ENCODE data around the gene OBSL1.

OBSL1 gene

DNA sequence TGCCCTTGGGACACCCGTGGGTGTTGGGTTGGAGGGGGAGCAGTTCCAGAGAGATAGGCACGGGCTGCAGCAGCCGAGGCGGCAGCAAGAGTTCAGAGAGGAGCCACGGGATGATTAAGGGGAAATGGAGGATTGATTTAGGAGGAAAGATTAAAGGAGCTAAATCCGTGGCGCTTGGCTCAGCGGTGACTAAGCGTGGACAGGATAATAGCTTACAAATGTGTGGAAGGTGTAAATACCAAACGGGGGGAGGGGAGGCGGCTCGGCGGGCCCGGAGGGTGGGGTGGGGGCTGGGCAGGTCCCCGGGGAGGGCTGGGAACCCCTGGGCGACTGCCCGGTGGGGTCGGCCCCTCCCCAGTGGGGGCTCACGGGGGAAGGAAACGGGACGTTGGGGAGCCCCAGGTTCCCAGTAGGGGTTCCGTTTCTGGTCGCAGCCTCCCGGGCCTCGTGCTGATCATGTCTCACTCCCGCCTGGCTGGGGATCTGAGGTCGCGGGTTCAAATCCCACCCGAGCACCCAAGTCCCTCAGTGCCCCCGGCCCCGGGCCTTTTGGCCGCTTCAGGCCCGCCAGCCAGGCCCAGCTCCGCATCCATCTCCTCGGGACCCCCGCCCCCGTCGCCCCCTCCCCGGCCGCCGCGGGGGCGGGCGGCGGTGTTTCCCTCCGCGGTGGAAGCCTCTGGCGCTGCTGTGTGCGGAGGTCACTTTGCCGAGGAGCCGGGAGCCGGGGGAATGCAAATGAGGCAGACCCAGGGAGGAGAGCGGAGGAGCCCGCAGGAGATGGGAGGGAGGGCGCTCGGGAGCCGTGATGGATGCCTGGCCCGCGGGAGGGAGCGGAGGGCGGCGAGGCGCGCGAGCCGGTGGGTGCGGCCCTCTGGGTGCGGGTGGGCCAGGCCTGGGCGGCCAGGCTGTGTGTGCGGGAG, 49.0 kb downstream of the OBSL1 start:
- in situ Hi-C loops (cut with MboI; ENCODE audit: low sequenced_read_pairs, unreplicated experiment): no loop called here
- TF ChIP-seq, protein P1, sequence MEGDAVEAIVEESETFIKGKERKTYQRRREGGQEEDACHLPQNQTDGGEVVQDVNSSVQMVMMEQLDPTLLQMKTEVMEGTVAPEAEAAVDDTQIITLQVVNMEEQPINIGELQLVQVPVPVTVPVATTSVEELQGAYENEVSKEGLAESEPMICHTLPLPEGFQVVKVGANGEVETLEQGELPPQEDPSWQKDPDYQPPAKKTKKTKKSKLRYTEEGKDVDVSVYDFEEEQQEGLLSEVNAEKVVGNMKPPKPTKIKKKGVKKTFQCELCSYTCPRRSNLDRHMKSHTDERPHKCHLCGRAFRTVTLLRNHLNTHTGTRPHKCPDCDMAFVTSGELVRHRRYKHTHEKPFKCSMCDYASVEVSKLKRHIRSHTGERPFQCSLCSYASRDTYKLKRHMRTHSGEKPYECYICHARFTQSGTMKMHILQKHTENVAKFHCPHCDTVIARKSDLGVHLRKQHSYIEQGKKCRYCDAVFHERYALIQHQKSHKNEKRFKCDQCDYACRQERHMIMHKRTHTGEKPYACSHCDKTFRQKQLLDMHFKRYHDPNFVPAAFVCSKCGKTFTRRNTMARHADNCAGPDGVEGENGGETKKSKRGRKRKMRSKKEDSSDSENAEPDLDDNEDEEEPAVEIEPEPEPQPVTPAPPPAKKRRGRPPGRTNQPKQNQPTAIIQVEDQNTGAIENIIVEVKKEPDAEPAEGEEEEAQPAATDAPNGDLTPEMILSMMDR (IDR thresholded peaks at IDR 0.05; ENCODE audit: borderline replicate concordance, control extremely low read depth, extremely low read depth, insufficient read depth, missing control alignments): no peak
- no peak for DNase-seq (ENCODE audit: low spot score)

GRCh38 chr2:219521066-219521880, 50.1 kb downstream of the OBSL1 start:
- TF ChIP-seq, protein P1 (IDR thresholded peaks at IDR 0.05; ENCODE audit: borderline replicate concordance, control extremely low read depth, extremely low read depth, insufficient read depth, missing control alignments): no peak
- no peak for DNase-seq (ENCODE audit: low spot score)
- in situ Hi-C loops (cut with MboI; ENCODE audit: low sequenced_read_pairs, unreplicated experiment): no loop called here

DNA sequence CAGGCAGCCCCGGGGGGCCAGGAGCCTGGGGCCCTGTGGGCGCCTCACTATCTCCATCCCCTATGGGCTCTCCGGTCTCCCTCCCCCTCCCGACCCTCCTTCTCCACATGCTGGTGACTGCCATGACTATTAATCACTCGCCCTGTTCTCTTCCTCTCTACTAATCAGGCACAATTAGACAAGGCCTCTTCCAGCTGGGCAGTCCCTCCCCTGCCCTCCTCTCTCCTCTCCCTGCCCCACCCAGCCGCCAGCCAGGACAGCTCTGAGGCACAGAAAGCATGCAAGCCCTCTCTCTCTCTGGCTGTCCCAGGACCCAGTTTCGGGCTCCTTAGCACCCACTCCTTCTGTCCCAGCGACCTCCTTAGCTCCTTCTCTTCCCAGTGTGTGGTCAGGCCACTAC, 51.3 kb downstream of the OBSL1 start:
- no peak for DNase-seq (ENCODE audit: low spot score)
- in situ Hi-C loops (cut with MboI; ENCODE audit: low sequenced_read_pairs, unreplicated experiment): no loop called here
- TF ChIP-seq, protein P1 (IDR thresholded peaks at IDR 0.05; ENCODE audit: borderline replicate concordance, control extremely low read depth, extremely low read depth, insufficient read depth, missing control alignments): no peak

- DNase-seq (ENCODE audit: low spot score): no peak
- in situ Hi-C loops (cut with MboI; ENCODE audit: low sequenced_read_pairs, unreplicated experiment): no loop called here
- TF ChIP-seq, protein P1 (IDR thresholded peaks at IDR 0.05; ENCODE audit: borderline replicate concordance, control extremely low read depth, extremely low read depth, insufficient read depth, missing control alignments): no peak
Measured at GRCh38 chr2:219519526-219519916, 51.8 kb downstream of the OBSL1 start.

GRCh38 chr2:219517954-219518778, 53.2 kb downstream of the OBSL1 start:
- in situ Hi-C loops (cut with MboI; ENCODE audit: low sequenced_read_pairs, unreplicated experiment): no loop called here
- TF ChIP-seq, protein P1 (IDR thresholded peaks at IDR 0.05; ENCODE audit: borderline replicate concordance, control extremely low read depth, extremely low read depth, insufficient read depth, missing control alignments): no peak
- no peak for DNase-seq (ENCODE audit: low spot score)

DNA sequence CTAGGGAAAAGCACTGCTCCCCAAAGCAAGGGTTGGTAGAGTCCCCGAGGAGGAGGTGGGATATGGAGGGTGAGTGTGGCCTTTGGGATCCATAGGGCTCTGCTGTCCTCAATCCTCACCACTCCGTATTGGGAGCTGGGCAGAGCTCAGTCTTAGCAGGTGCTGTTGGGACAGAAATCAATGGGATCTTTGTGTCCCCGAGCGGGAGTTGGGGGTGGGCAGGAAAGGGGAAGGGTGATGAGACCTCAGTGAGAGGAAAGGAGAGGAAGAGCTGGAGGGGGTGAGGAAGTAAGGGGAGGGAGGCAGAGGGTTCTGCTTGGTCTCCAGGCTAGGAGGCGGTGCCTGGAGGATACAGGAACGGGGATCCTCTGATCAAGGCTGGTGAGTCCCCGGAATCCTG, 54.5 kb downstream of the OBSL1 start:
- no peak for DNase-seq (ENCODE audit: low spot score)
- TF ChIP-seq, protein P1 (IDR thresholded peaks at IDR 0.05; ENCODE audit: borderline replicate concordance, control extremely low read depth, extremely low read depth, insufficient read depth, missing control alignments): no peak
- in situ Hi-C loops (cut with MboI; ENCODE audit: low sequenced_read_pairs, unreplicated experiment): no loop called here

Measured in GM13976 (cell line).